Trophoblast cell (in vitro differentiated cells and primary cell): ENCODE results near the gene IRAK1.

Source experiments
- DNase-seq, 2 donors: peaks; one replicate each; pipeline ENCODE4 v3.0.0-alpha.2; 2016
- H2AFZ ChIP-seq: 2 replicates; pipeline ENCODE4 v1.6.1; 2013; ENCODE audit warnings: low read length, moderate library complexity, mild to moderate bottlenecking; ENCODE audit not compliant: insufficient read depth, poor library complexity
- H2AK5ac ChIP-seq: 2 replicates; pipeline ENCODE4 v1.6.1; 2013; ENCODE audit warnings: mild to moderate bottlenecking, low read length
- H2BK120ac ChIP-seq: 2 replicates; pipeline ENCODE4 v1.6.1; 2013; ENCODE audit warnings: low read length, mild to moderate bottlenecking, moderate library complexity; ENCODE audit not compliant: insufficient read depth, poor library complexity
- H2BK12ac ChIP-seq: 2 replicates; pipeline ENCODE4 v1.6.1; 2013; ENCODE audit warnings: mild to moderate bottlenecking, low read length, moderate library complexity
- H2BK5ac ChIP-seq: 2 replicates; pipeline ENCODE4 v1.6.1; 2013; ENCODE audit warnings: low read length, low read depth, moderate library complexity, mild to moderate bottlenecking; ENCODE audit not compliant: poor library complexity
- H3K14ac ChIP-seq: 2 replicates; pipeline ENCODE4 v1.6.1; 2013; ENCODE audit warnings: mild to moderate bottlenecking, low read length
- H3K18ac ChIP-seq: 2 replicates; pipeline ENCODE4 v1.6.1; 2013; ENCODE audit warnings: mild to moderate bottlenecking, low read length
- H3K23ac ChIP-seq: 2 replicates; pipeline ENCODE4 v1.6.1; 2013; ENCODE audit warnings: low read length
- H3K27ac ChIP-seq: 2 replicates; pipeline ENCODE4 v1.5.1; 2013; ENCODE audit warnings: low read depth, mild to moderate bottlenecking, inconsistent platforms, low read length, moderate library complexity
- H3K27me3 ChIP-seq: 2 replicates; pipeline ENCODE4 v1.6.1; 2013; ENCODE audit warnings: inconsistent platforms, mild to moderate bottlenecking, low read length, moderate library complexity; ENCODE audit not compliant: insufficient read depth
- H3K36me3 ChIP-seq, 2 experiments: 1 replicate in 1 of 2; 2 replicates in 1 of 2; pipeline ENCODE4 v1.6.1; 2013; ENCODE audit warnings: low read length in 2 of 2, mild to moderate bottlenecking in 2 of 2, moderate library complexity in 1 of 2; ENCODE audit not compliant: insufficient read depth in 2 of 2, control insufficient read depth in 1 of 2
- H3K4ac ChIP-seq: 2 replicates; pipeline ENCODE4 v1.6.1; 2013; ENCODE audit warnings: low read depth, mild to moderate bottlenecking, low read length, moderate library complexity
- H3K4me1 ChIP-seq, 2 experiments: 1 replicate in 1 of 2; 2 replicates in 1 of 2; pipeline ENCODE4 v1.6.1; 2013; ENCODE audit warnings: low read length in 2 of 2, mild to moderate bottlenecking in 2 of 2, moderate library complexity in 1 of 2; ENCODE audit not compliant: insufficient read depth in 2 of 2, control insufficient read depth in 1 of 2
- H3K4me2 ChIP-seq: 2 replicates; pipeline ENCODE4 v1.6.1; 2013; ENCODE audit warnings: inconsistent platforms, mild to moderate bottlenecking, low read length, moderate library complexity
- H3K4me3 ChIP-seq: 2 replicates; pipeline ENCODE4 v1.5.1; 2013; ENCODE audit warnings: mild to moderate bottlenecking, low read depth, low read length, inconsistent platforms
- H3K79me1 ChIP-seq: one replicate; pipeline ENCODE4 v1.6.1; 2013; ENCODE audit warnings: low read length
- H3K79me2 ChIP-seq: 2 replicates; pipeline ENCODE4 v1.6.1; 2013; ENCODE audit warnings: low read length, mild to moderate bottlenecking; ENCODE audit not compliant: control insufficient read depth, insufficient read depth, poor library complexity
- H3K9ac ChIP-seq: 2 replicates; pipeline ENCODE4 v1.6.1; 2013; ENCODE audit warnings: mild to moderate bottlenecking, low read length
- H3K9me3 ChIP-seq: 2 replicates; pipeline ENCODE4 v1.6.1; 2013; ENCODE audit warnings: low read depth, mild to moderate bottlenecking, control low read depth, inconsistent platforms, low read length; ENCODE audit not compliant: insufficient read depth
- H4K12ac ChIP-seq: 2 replicates; pipeline ENCODE4 v1.6.1; 2013; ENCODE audit warnings: low read depth, mild to moderate bottlenecking, low read length, moderate library complexity
- H4K8ac ChIP-seq: 2 replicates; pipeline ENCODE4 v1.6.1; 2013; ENCODE audit warnings: low read depth, mild to moderate bottlenecking, low read length, moderate library complexity
- H4K91ac ChIP-seq: one replicate; pipeline ENCODE4 v1.6.1; 2013; ENCODE audit warnings: low read depth, mild to moderate bottlenecking, low read length, moderate library complexity
- WGBS: extraction: QIAGEN DNeasy Blood & Tissue Kit; methylation state at CpG from one replicate; pipeline ENCODE4 v1.1.7; 2013; ENCODE audit warnings: missing lambda C conversion rate; ENCODE audit not compliant: insufficient read length, insufficient coverage; ENCODE audit errors: extremely low coverage; 5-methylcytosine and 5-hydroxymethylcytosine counted together

Gene IRAK1

DNA sequence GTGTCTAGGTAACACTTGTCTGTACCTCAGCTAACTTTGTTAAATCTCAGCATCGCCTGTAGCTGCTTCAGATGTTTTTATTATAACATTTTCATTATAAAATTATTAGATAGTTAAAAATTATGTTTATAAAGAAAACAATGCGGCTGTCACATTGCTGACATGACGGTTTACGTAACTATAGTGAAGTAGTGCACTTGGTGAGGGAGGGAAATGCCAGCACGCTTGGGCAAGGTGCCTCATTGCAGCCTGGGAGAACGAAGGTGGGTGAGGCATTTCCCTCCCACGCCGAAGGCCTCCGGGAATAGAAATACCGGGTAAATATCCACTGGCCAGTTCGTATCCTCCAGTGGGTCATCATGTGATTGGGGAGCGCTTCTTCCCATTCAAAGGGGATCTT is 31.2 kb downstream of the IRAK1 start:
- H3K4ac ChIP-seq = no peak overlapping the region
- DNase-seq = no peak
- no peak overlapping the region for H3K23ac ChIP-seq
- H4K91ac ChIP-seq = no peak overlapping the region
- no peak overlapping the region for H4K12ac ChIP-seq
- H3K9ac ChIP-seq = no peak overlapping the region
- no CpG with 5 or more reads among the region's 12 CpGs for WGBS
- no peak overlapping the region for H3K27ac ChIP-seq
- no peak overlapping the region for H3K4me3 ChIP-seq
- no peak overlapping the region for H2BK12ac ChIP-seq
- H4K8ac ChIP-seq = no peak overlapping the region
- H3K4me2 ChIP-seq = no peak overlapping the region
- no peak overlapping the region for H3K18ac ChIP-seq
- no peak overlapping the region for H2BK5ac ChIP-seq
- H2BK120ac ChIP-seq = no peak overlapping the region
- H3K14ac ChIP-seq = no peak overlapping the region
- H2AFZ ChIP-seq = no peak overlapping the region
- H3K27me3 ChIP-seq = no peaks in the 10 kb centered on the region
- H3K9me3 ChIP-seq = no peaks in the 10 kb centered on the region
- no peaks in the 10 kb centered on the region for H3K79me1 ChIP-seq
- no peaks in the 10 kb centered on the region for H3K79me2 ChIP-seq
- H2AK5ac ChIP-seq = no peak overlapping the region
- H3K36me3 ChIP-seq = no peaks in the 10 kb centered on the region
- H3K4me1 ChIP-seq = no peaks in the 10 kb centered on the region

DNA sequence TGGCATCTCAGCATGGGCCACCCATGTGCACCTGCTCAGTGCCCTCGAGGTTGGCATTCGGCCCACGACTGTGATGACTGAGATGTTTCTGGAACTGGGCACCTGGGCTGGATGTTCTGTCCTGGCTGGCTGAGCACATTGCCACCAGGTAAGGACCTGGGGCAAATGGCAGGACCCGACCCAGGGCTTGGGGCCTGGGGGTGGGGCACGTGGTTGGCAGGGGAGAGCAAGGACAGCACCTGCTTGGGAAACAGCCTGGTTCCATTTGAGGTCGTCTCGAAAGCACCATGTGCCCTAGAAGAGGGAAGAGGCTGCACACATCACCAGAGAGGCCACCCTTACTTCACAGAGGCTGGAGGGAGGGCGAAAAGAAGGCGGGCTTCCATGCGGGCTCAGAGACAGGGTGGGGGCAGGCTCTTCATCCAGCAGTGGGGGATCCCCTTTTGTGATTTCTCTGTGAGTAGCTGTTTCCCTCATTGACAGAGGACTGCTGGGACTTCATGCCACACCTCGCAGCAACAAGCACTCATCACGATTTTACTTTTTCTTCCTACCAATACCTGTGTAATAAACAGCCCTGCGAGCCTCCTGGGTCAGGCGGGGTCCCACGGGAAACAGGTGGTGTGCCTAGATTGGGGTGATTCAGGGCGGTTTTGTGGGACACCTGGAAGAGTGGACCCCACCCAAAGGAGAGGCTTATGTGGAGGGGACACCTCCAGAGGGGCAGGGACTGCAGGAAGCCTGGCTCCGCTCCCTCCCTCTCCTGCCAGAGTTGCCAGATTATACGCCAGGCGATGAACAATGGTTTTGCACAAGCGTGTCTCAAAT is 35.1 kb downstream of the IRAK1 start:
- Histone ChIP-seq H2AFZ (no peak overlapping the region), H3K4ac (no peak overlapping the region), H3K27ac (no peak overlapping the region), H4K8ac (no peak overlapping the region), H2BK5ac (no peak overlapping the region), H3K9ac (no peak overlapping the region), H3K4me2 (no peak overlapping the region), H3K4me3 (no peak overlapping the region), H2BK12ac (no peak overlapping the region), H4K91ac (no peak overlapping the region), H3K79me1 (no peaks in the 10 kb centered on the region), H3K27me3 (no peaks in the 10 kb centered on the region), H3K18ac (no peak overlapping the region), H3K79me2 (no peaks in the 10 kb centered on the region), H2AK5ac (no peak overlapping the region), H3K14ac (no peak overlapping the region), H3K9me3 (no peaks in the 10 kb centered on the region), H3K36me3 (peaks cover 2 to 5% of the 10 kb centered on the region in 2 experiments), H3K4me1 (no peaks in the 10 kb centered on the region), H2BK120ac (no peak overlapping the region), H3K23ac (no peak overlapping the region), H4K12ac (no peak overlapping the region)
- no CpG with 5 or more reads among the region's 20 CpGs for WGBS
- DNase-seq = no peak

DNA sequence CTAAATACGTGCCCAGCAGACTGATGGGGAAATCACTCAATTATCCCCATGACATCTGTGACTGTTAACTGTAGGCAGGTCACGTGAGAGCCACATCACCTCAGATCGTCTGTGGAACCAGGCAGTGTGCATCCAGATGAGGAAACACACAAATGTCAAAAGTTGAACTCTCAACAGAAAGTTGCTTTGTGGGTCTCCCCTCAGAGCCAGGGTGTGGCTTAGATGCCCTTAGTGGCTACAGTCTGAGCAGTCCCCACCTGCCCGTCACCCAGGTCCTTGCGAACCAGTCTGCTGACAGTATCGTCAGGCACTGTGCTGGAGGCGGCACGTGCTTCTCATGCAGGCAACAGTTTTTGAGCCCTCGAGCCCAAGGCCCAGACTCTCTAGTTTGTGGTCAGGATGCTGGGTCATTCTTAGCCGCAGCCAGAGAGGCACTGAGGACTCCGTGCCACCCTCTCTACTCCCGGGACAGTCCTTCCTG is 36.3 kb downstream of the IRAK1 start:
- no peak overlapping the region for H4K8ac ChIP-seq
- H2BK12ac ChIP-seq = no peak overlapping the region
- H3K9me3 ChIP-seq = no peaks in the 10 kb centered on the region
- no peak overlapping the region for H3K18ac ChIP-seq
- H3K9ac ChIP-seq = no peak overlapping the region
- H3K79me2 ChIP-seq = no peaks in the 10 kb centered on the region
- H4K12ac ChIP-seq = no peak overlapping the region
- H2BK120ac ChIP-seq = no peak overlapping the region
- H2AK5ac ChIP-seq = no peak overlapping the region
- no peak overlapping the region for H3K4ac ChIP-seq
- DNase-seq = peak in 1 of 2 donors; percentile 20
- H3K36me3 ChIP-seq = peaks cover 2 to 5% of the 10 kb centered on the region in 2 experiments
- H2BK5ac ChIP-seq = no peak overlapping the region
- H3K14ac ChIP-seq = no peak overlapping the region
- no peaks in the 10 kb centered on the region for H3K79me1 ChIP-seq
- H3K4me3 ChIP-seq = no peak overlapping the region
- H4K91ac ChIP-seq = no peak overlapping the region
- WGBS = no CpG with 5 or more reads among the region's 12 CpGs
- H3K27me3 ChIP-seq = no peaks in the 10 kb centered on the region
- no peak overlapping the region for H3K27ac ChIP-seq
- no peak overlapping the region for H3K23ac ChIP-seq
- no peaks in the 10 kb centered on the region for H3K4me1 ChIP-seq
- H3K4me2 ChIP-seq = no peak overlapping the region
- no peak overlapping the region for H2AFZ ChIP-seq

DNA sequence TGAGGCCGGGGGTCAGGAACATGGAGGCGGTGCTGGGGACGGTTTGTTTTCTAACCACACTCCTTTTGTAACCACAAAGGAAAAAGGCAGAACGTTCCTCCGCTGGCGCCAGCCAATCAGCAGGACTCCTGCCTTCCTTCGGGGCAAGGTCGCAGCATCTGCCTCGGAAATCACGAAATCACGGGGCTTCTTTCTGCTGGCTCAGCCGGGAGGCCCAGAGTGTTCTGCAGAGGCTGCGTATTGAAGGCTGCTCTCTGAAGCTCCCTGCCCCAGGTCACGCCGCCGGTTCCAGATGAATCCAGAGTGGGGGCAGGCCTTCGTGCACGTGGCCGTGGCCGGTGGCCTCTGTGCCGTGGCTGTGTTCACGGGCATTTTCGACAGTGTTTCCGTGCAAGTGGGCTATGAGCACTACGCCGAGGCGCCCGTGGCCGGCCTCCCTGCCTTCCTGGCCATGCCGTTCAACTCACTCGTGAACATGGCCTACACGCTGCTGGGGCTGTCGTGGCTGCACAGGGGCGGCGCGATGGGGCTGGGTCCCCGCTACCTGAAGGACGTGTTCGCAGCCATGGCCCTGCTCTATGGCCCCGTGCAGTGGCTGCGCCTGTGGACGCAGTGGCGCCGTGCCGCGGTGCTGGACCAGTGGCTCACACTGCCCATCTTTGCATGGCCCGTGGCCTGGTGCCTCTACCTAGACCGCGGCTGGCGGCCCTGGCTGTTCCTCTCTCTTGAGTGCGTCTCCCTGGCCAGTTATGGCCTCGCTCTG is 37.8 kb downstream of the IRAK1 start:
- H3K79me1 ChIP-seq = no peaks in the 10 kb centered on the region
- no peak overlapping the region for H3K18ac ChIP-seq
- H2AK5ac ChIP-seq = no peak overlapping the region
- no peaks in the 10 kb centered on the region for H3K79me2 ChIP-seq
- H3K4me1 ChIP-seq = no peaks in the 10 kb centered on the region
- H3K4me2 ChIP-seq = no peak overlapping the region
- WGBS = no CpG with 5 or more reads among the region's 52 CpGs
- no peak for DNase-seq
- no peak overlapping the region for H4K8ac ChIP-seq
- no peak overlapping the region for H2BK12ac ChIP-seq
- H3K14ac ChIP-seq = no peak overlapping the region
- no peak overlapping the region for H3K9ac ChIP-seq
- no peak overlapping the region for H2AFZ ChIP-seq
- no peak overlapping the region for H3K23ac ChIP-seq
- H3K4me3 ChIP-seq = no peak overlapping the region
- H2BK120ac ChIP-seq = no peak overlapping the region
- peaks cover 2 to 5% of the 10 kb centered on the region in 2 experiments for H3K36me3 ChIP-seq
- no peaks in the 10 kb centered on the region for H3K9me3 ChIP-seq
- no peaks in the 10 kb centered on the region for H3K27me3 ChIP-seq
- H3K4ac ChIP-seq = no peak overlapping the region
- no peak overlapping the region for H2BK5ac ChIP-seq
- peak overlapping the region; percentile 47 for H4K12ac ChIP-seq
- no peak overlapping the region for H3K27ac ChIP-seq
- H4K91ac ChIP-seq = no peak overlapping the region
